ENCODE measurements around the gene LZIC.
A peak's percentile ranks its signal among the peaks of the same experiment; 100 is the strongest.
"Not testable (repeated sequence)": the region's sequence is repeated elsewhere in the genome, so short reads cannot be mapped to it uniquely, and the experiment has no call there.

Gene LZIC

GRCh38 chr1:9942939-9943788 lies at the start of gene LZIC, which contains the start of gene NMNAT1:
Gene LZIC, minus strand, starts transcription at chr1:9943391. Its CDS starts 6,772 bp downstream, at chr1:9936619.
Gene NMNAT1, plus strand, starts transcription at chr1:9943475. Its CDS starts 28,599 bp downstream, at chr1:9972074.
- DNase-seq = peak; percentile 92

- no peak for DNase-seq
Observed at GRCh38 chr1:9992910-9993309, 49.7 kb upstream of the LZIC start.

GRCh38 chr1:9990944-9991343 lies 47.8 kb upstream of the LZIC start:
- DNase-seq = no peak

GRCh38 chr1:9989773-9990172 lies 46.6 kb upstream of the LZIC start:
- no peak for DNase-seq

- no peak for DNase-seq
Observed at GRCh38 chr1:9985001-9985400, 41.8 kb upstream of the LZIC start.

GRCh38 chr1:9984253-9984652 lies 41.1 kb upstream of the LZIC start:
- no peak for DNase-seq

- no peak for DNase-seq
Observed at GRCh38 chr1:9960706-9961562, 17.7 kb upstream of the LZIC start.

GRCh38 chr1:9960011-9960410 lies 16.8 kb upstream of the LZIC start:
- DNase-seq = no peak

GRCh38 chr1:9957726-9958125 lies 14.5 kb upstream of the LZIC start:
- no peak for DNase-seq

GRCh38 chr1:9946315-9946714 lies 3.1 kb upstream of the LZIC start:
- DNase-seq = no peak

GRCh38 chr1:9942399-9942938 lies 722 bp downstream of the LZIC start:
- DNase-seq = peak; percentile 25

- DNase-seq = no peak
Observed at GRCh38 chr1:9929431-9930385, 13.5 kb downstream of the LZIC start.

GRCh38 chr1:9927259-9927658 lies 15.9 kb downstream of the LZIC start:
- DNase-seq = no peak

GRCh38 chr1:9922342-9922741 lies 20.8 kb downstream of the LZIC start:
- DNase-seq = no peak

GRCh38 chr1:9920606-9921005 lies 22.6 kb downstream of the LZIC start:
- no peak for DNase-seq

GRCh38 chr1:9917901-9918300 lies 25.3 kb downstream of the LZIC start:
- DNase-seq = no peak

- not testable (repeated sequence) for DNase-seq
Observed at GRCh38 chr1:9917495-9917894, 25.7 kb downstream of the LZIC start.

GRCh38 chr1:9916452-9916851 lies 26.7 kb downstream of the LZIC start:
- DNase-seq = no peak

- no peak for DNase-seq
Observed at GRCh38 chr1:9914610-9914937, 28.6 kb downstream of the LZIC start.

- DNase-seq = no peak
Observed at GRCh38 chr1:9912264-9912936, 30.8 kb downstream of the LZIC start.

GRCh38 chr1:9910423-9911178 lies 32.6 kb downstream of the LZIC start:
- peak; percentile 100 for DNase-seq
